Measurements from ENCODE around the gene PSMD6.
A peak's percentile ranks its signal among the peaks of the same experiment; 100 is the strongest.

Gene PSMD6

GRCh38 chr3:64010199-64010598 lies 13.1 kb downstream of the PSMD6 start:
- DNase-seq (ENCODE audit: low spot score) (no peak), FAIRE-seq (no peak)

GRCh38 chr3:64009528-64009927 lies 13.8 kb downstream of the PSMD6 start:
- DNase-seq (ENCODE audit: low spot score) (no peak), FAIRE-seq (no peak)

GRCh38 chr3:64008487-64009351 lies 14.6 kb downstream of the PSMD6 start:
- DNase-seq (ENCODE audit: low spot score) (no peak), FAIRE-seq (no peak)

GRCh38 chr3:64008017-64008416 lies 15.3 kb downstream of the PSMD6 start:
- DNase-seq (ENCODE audit: low spot score) (no peak), FAIRE-seq (no peak)

GRCh38 chr3:64003589-64003988 lies 19.7 kb downstream of the PSMD6 start:
- DNase-seq (ENCODE audit: low spot score) (no peak), FAIRE-seq (no peak)

- no peak for FAIRE-seq
These were observed 21.1 kb downstream of the PSMD6 start for GRCh38 chr3:64002233-64002632.

GRCh38 chr3:64000453-64001055 lies 22.7 kb downstream of the PSMD6 start:
- no peak for DNase-seq (ENCODE audit: low spot score)
- no peak for FAIRE-seq

More at GRCh38 chr3:64002233-64002632, 21.1 kb downstream of the PSMD6 start:
- no peak for DNase-seq (ENCODE audit: low spot score)

- no peak for DNase-seq (ENCODE audit: low spot score)
These were observed 24.2 kb downstream of the PSMD6 start for GRCh38 chr3:63998852-63999754.

GRCh38 chr3:63995086-63995485 lies 28.2 kb downstream of the PSMD6 start:
- FAIRE-seq (no peak), DNase-seq (ENCODE audit: low spot score) (no peak)

More at GRCh38 chr3:63998852-63999754, 24.2 kb downstream of the PSMD6 start:
- FAIRE-seq: no peak

GRCh38 chr3:63993653-63994079 lies 29.6 kb downstream of the PSMD6 start:
- FAIRE-seq: no peak
- DNase-seq (ENCODE audit: low spot score): peak; percentile 76

- DNase-seq (ENCODE audit: low spot score): no peak
- no peak for FAIRE-seq
These were observed 30.6 kb downstream of the PSMD6 start for GRCh38 chr3:63992516-63993209.

- no peak for DNase-seq (ENCODE audit: low spot score)
- no peak for FAIRE-seq
These were observed 31.6 kb downstream of the PSMD6 start for GRCh38 chr3:63991666-63992065.

- no peak for DNase-seq (ENCODE audit: low spot score)
- FAIRE-seq: no peak
These were observed 32.6 kb downstream of the PSMD6 start for GRCh38 chr3:63990733-63991132.

- FAIRE-seq (no peak), DNase-seq (ENCODE audit: low spot score) (no peak)
These were observed 33.1 kb downstream of the PSMD6 start for GRCh38 chr3:63990204-63990603.

- FAIRE-seq (no peak), DNase-seq (ENCODE audit: low spot score) (no peak)
These were observed 34.4 kb downstream of the PSMD6 start for GRCh38 chr3:63988943-63989342.

- DNase-seq (ENCODE audit: low spot score): no peak
- no peak for FAIRE-seq
These were observed 36.5 kb downstream of the PSMD6 start for GRCh38 chr3:63986831-63987230.

- no peak for FAIRE-seq
- DNase-seq (ENCODE audit: low spot score): no peak
These were observed 37.1 kb downstream of the PSMD6 start for GRCh38 chr3:63986146-63986545.

- FAIRE-seq: no peak
- no peak for DNase-seq (ENCODE audit: low spot score)
These were observed 38.9 kb downstream of the PSMD6 start for GRCh38 chr3:63984391-63984790.

GRCh38 chr3:63981980-63982379 lies 41.3 kb downstream of the PSMD6 start:
- DNase-seq (ENCODE audit: low spot score): no peak
- no peak for FAIRE-seq

- no peak for FAIRE-seq
- no peak for DNase-seq (ENCODE audit: low spot score)
These were observed 42.3 kb downstream of the PSMD6 start for GRCh38 chr3:63980830-63981498.

- FAIRE-seq (no peak), DNase-seq (ENCODE audit: low spot score) (no peak)
These were observed 43.3 kb downstream of the PSMD6 start for GRCh38 chr3:63980019-63980418.

Data from urothelium cell line (cell line).